Stimulated activated CD4-positive, alpha-beta T cell treated with anti-CD3 and anti-CD28 coated beads, Interleukin-1b, Interleukin-23, amount 100 ng/mL, for 48 hours (primary cell): ENCODE results near the gene SAMHD1.
A peak's percentile ranks its signal among the peaks of the same experiment; 100 is the strongest.
"Not testable (repeated sequence)": the region's sequence is repeated elsewhere in the genome, so short reads cannot be mapped to it uniquely, and the experiment has no call there.

Experiments
- DNase-seq: peaks from one replicate; pipeline ENCODE4 v3.0.0-alpha.2; 2020

The SAMHD1 gene

GRCh38 chr20:36906086-36906485, 45.4 kb downstream of the SAMHD1 start:
- DNase-seq, result not testable (repeated sequence)

- DNase-seq, result not testable (repeated sequence)
Measured at GRCh38 chr20:36905566-36905965, 45.9 kb downstream of the SAMHD1 start.

- DNase-seq, result no peak
Measured at GRCh38 chr20:36904690-36905089, 46.8 kb downstream of the SAMHD1 start.

- peak; percentile 13 for DNase-seq
Measured at GRCh38 chr20:36895036-36895435, 56.5 kb downstream of the SAMHD1 start.

GRCh38 chr20:36893801-36894200, 57.7 kb downstream of the SAMHD1 start:
- DNase-seq, result no peak

GRCh38 chr20:36891211-36891610, 60.3 kb downstream of the SAMHD1 start:
- no peak for DNase-seq

GRCh38 chr20:36890586-36890985, 60.9 kb downstream of the SAMHD1 start:
- DNase-seq, result no peak

GRCh38 chr20:36888880-36889516, 62.5 kb downstream of the SAMHD1 start:
- DNase-seq, result no peak

- DNase-seq, result no peak
Measured at GRCh38 chr20:36887752-36888090, 63.8 kb downstream of the SAMHD1 start.

- DNase-seq, result peak; percentile 83
Measured at GRCh38 chr20:36886859-36887751, 64.4 kb downstream of the SAMHD1 start.

- DNase-seq, result no peak
Measured at GRCh38 chr20:36885356-36885755, 66.2 kb downstream of the SAMHD1 start.

GRCh38 chr20:36883977-36884535, 67.5 kb downstream of the SAMHD1 start:
- DNase-seq, result no peak

GRCh38 chr20:36881888-36882287, 69.6 kb downstream of the SAMHD1 start:
- DNase-seq, result no peak

GRCh38 chr20:36881331-36881730, 70.2 kb downstream of the SAMHD1 start:
- DNase-seq, result no peak

GRCh38 chr20:36880741-36881250, 70.7 kb downstream of the SAMHD1 start:
- no peak for DNase-seq

- no peak for DNase-seq
Measured at GRCh38 chr20:36878941-36879340, 72.6 kb downstream of the SAMHD1 start.

- DNase-seq, result no peak
Measured at GRCh38 chr20:36876473-36876833, 75.1 kb downstream of the SAMHD1 start.

GRCh38 chr20:36875702-36876472, 75.6 kb downstream of the SAMHD1 start, which contains the start of gene TLDC2:
Gene TLDC2 (plus strand): TSS chr20:36876138. CDS start chr20:36876175, 37 bp downstream.
- no peak for DNase-seq

GRCh38 chr20:36875093-36875492, 76.4 kb downstream of the SAMHD1 start:
- DNase-seq, result not testable (repeated sequence)

GRCh38 chr20:36873498-36874189, 77.9 kb downstream of the SAMHD1 start:
- DNase-seq, result no peak

GRCh38 chr20:36872852-36873251, 78.7 kb downstream of the SAMHD1 start:
- no peak for DNase-seq
